ENCODE results near the gene LHX3.
"Not testable (repeated sequence)": the region's sequence is repeated elsewhere in the genome, so short reads cannot be mapped to it uniquely, and the experiment has no call there.

LHX3 gene

DNA sequence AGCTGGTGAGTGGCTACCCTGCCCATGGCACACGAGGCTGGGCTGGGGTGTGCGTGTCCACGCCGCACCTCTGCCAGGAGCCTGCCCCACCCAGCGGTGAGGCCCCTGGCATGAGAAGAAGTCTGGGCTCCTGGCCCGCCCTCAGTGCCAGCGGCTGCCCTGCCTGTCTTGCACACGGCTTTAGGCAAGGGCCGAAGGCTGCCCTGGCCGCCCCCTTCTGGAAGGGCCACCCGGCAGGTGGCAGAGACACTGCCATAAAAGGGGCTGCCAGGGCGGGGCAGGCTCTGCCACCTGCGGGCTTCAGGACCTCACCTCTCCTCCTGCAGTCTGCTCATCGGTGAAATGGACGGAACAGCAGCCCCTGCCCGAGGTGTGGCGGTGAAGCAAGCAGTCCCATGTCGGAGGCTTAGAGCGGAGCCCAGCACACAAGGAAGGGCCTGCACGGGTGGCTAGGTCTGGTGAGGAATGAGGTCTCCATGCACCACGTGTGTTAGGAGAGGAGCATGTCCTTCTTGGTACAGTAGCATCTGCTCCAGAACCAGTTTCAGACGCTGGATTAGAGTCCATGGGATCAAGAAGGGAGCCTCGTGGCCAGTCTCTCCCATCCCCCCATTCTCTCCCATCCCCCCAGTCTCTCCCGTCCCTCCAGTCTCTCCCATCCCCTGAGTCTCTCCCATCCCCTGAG lies 51.4 kb downstream of the LHX3 start:
- POLR2A ChIA-PET = no interaction called here
- CTCF ChIA-PET = no interaction called here
- H3K4me3 ChIP-seq (ENCODE audit: low read depth, low read length) = no peak overlapping the region
- no peak for DNase-seq (ENCODE audit: low read depth, low spot score)
- TF ChIP-seq CTCF (IDR thresholded peaks at IDR 0.05; ENCODE audit: insufficient read depth, low read length, missing control alignments) = no peak

- ChIA-PET CTCF (interaction anchor here (0.8 kb wide), 1 partner anchor 18 kb away, joined by 3 read pairs; no protein-coding TSS in a partner anchor), POLR2A (no interaction called here)
- TF ChIP-seq CTCF (IDR thresholded peaks at IDR 0.05; ENCODE audit: insufficient read depth, low read length, missing control alignments) = no peak
- DNase-seq (ENCODE audit: low read depth, low spot score) = no peak
- no peak overlapping the region for H3K4me3 ChIP-seq (ENCODE audit: low read depth, low read length)
Measured at GRCh38 chr9:136152931-136153330, 52.0 kb downstream of the LHX3 start.

DNA sequence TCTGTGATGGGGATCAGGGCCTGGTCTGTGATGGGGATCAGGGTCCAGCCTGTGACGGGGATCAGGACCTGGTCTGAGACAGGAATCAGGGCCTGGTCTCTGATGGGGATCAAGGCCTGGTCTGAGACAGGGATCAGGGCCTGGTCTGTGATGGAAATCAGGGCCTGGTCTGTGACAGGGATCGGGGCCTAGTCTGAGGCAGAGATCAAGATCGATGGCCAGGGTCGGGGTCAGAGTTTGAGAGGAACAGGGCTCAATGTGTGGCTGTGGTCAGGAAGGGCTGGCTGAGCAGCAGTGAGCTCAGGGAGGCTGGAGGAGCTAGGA lies 52.4 kb downstream of the LHX3 start:
- CTCF ChIA-PET = interaction anchor here (0.8 kb wide), 1 partner anchor 18 kb away, joined by 3 read pairs; no protein-coding TSS in a partner anchor
- POLR2A ChIA-PET = no interaction called here
- no peak for TF ChIP-seq CTCF (IDR thresholded peaks at IDR 0.05; ENCODE audit: insufficient read depth, low read length, missing control alignments)
- no peak overlapping the region for H3K4me3 ChIP-seq (ENCODE audit: low read depth, low read length)
- DNase-seq (ENCODE audit: low read depth, low spot score) = no peak

GRCh38 chr9:136151848-136152542 lies 52.9 kb downstream of the LHX3 start:
- no peak overlapping the region for H3K4me3 ChIP-seq (ENCODE audit: low read depth, low read length)
- ChIA-PET POLR2A (no interaction called here), CTCF (interaction anchor here (0.8 kb wide), 1 partner anchor 19 kb away, joined by 3 read pairs; no protein-coding TSS in a partner anchor)
- TF ChIP-seq CTCF (IDR thresholded peaks at IDR 0.05; ENCODE audit: insufficient read depth, low read length, missing control alignments) = no peak
- DNase-seq (ENCODE audit: low read depth, low spot score) = no peak

DNA sequence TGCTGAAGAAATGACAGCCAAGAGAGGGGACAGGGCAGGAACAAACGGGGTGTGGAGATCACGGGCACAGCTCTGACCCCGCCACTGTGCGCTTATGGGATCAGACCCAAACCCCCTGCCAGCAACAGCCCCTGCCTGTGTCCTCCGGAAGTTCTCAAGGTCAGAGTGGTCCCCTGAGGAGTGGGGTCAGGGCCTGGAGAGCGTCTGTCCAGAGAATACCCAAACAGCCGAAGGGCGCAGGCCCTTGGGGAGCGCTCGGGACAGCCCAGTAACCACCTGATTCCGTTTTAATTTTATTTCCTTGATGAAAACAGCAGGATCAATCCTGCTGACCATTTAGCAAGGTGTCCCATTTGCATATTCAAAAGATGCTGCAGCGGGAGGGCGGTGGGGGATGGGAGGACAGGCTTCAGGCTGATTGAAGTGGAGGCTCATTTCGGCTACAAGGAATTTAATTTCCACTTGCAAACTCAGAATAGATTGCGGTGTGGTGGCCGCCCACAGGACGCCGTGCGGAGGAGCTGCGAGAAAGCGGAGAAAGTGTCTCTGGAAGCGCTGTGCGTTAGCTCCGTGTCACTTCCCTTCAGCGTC lies 53.6 kb downstream of the LHX3 start:
- no peak for DNase-seq (ENCODE audit: low read depth, low spot score)
- CTCF ChIA-PET = no interaction called here
- H3K4me3 ChIP-seq (ENCODE audit: low read depth, low read length) = no peak overlapping the region
- TF ChIP-seq CTCF (IDR thresholded peaks at IDR 0.05; ENCODE audit: insufficient read depth, low read length, missing control alignments) = no peak
- POLR2A ChIA-PET = no interaction called here

GRCh38 chr9:136150664-136151213 lies 54.2 kb downstream of the LHX3 start:
- POLR2A ChIA-PET; H3K4me3 ChIP-seq (ENCODE audit: low read depth, low read length); DNase-seq (ENCODE audit: low read depth, low spot score); CTCF ChIA-PET: not testable (repeated sequence)
